GM21825 (cell line): Measurements from ENCODE around the gene KCP.
"Not testable (repeated sequence)": the region's sequence is repeated elsewhere in the genome, so short reads cannot be mapped to it uniquely, and the experiment has no call there.

ENCODE experiments used
- ATAC-seq: cut with Tn5 transposase; IDR thresholded peaks from one replicate; pipeline ENCODE4 v1.9.1; 2021; ENCODE audit warnings: mild to moderate bottlenecking, moderate library complexity; ENCODE audit not compliant: unreplicated experiment

The KCP gene

GRCh38 chr7:128910569-128910945 lies at the start of gene KCP:
Gene KCP (minus strand): TSS chr7:128910709. CDS start chr7:128910676, 33 bp downstream.
- no peak for ATAC-seq

- ATAC-seq = no peak
Observed at GRCh38 chr7:128959296-128959695, 48.8 kb upstream of the KCP start.

- no peak for ATAC-seq
Observed at GRCh38 chr7:128955981-128956380, 45.5 kb upstream of the KCP start.

- ATAC-seq = peak; percentile 58
Observed at GRCh38 chr7:128954830-128955802, 44.6 kb upstream of the KCP start.

- ATAC-seq = no peak
Observed at GRCh38 chr7:128954150-128954549, 43.6 kb upstream of the KCP start.

GRCh38 chr7:128951296-128951695 lies 40.8 kb upstream of the KCP start:
- no peak for ATAC-seq

GRCh38 chr7:128948976-128949760 lies 38.7 kb upstream of the KCP start:
- ATAC-seq = no peak

- ATAC-seq = no peak
Observed at GRCh38 chr7:128948312-128948973, 37.9 kb upstream of the KCP start.

- ATAC-seq = no peak
Observed at GRCh38 chr7:128947854-128948253, 37.3 kb upstream of the KCP start.

- no peak for ATAC-seq
Observed at GRCh38 chr7:128946936-128947830, 36.7 kb upstream of the KCP start.

- ATAC-seq = no peak
Observed at GRCh38 chr7:128945668-128946366, 35.3 kb upstream of the KCP start.

- ATAC-seq = no peak
Observed at GRCh38 chr7:128944487-128945236, 34.2 kb upstream of the KCP start.

- not testable (repeated sequence) for ATAC-seq
Observed at GRCh38 chr7:128943251-128943650, 32.7 kb upstream of the KCP start.

GRCh38 chr7:128941946-128942526 lies 31.5 kb upstream of the KCP start:
- no peak for ATAC-seq

- no peak for ATAC-seq
Observed at GRCh38 chr7:128941323-128941890, 30.9 kb upstream of the KCP start.

GRCh38 chr7:128940494-128941322 lies 30.2 kb upstream of the KCP start:
- ATAC-seq = peak; percentile 50

GRCh38 chr7:128939861-128940410 lies 29.4 kb upstream of the KCP start:
- ATAC-seq = no peak
